K562 (cell line): ENCODE results near the gene FZD4. TPM values are rescaled to one million over a fixed set of nuclear protein-coding genes. Genes with fewer than 3 reads are reported as not detected.
A peak's percentile ranks its signal among the peaks of the same experiment; 100 is the strongest.
"Not testable (repeated sequence)": the region's sequence is repeated elsewhere in the genome, so short reads cannot be mapped to it uniquely, and the experiment has no call there.

Experiments used
- ATF1 ChIP-seq, 2 experiments: fragments of 450-650 bp in 1 of 2; IDR thresholded peaks; 2 replicates each; pipeline ENCODE4 v1.6.1; 2016; ENCODE audit warnings: missing compliant biosample characterization in 1 of 2, missing genetic modification characterization in 1 of 2
- ELF2 ChIP-seq: fragments of 250-450 bp; sonication (Bioruptor Pico); IDR thresholded peaks from 2 replicates; pipeline ENCODE4 v1.5.0; 2021; ENCODE audit warnings: mild to moderate bottlenecking
- PTRF ChIP-seq: fragments of 450-650 bp; IDR thresholded peaks from 2 replicates; pipeline ENCODE4 v1.6.1; 2016; ENCODE audit warnings: mild to moderate bottlenecking, missing genetic modification characterization, missing compliant biosample characterization
- ZBTB12 ChIP-seq: fragments of 250-450 bp; sonication (Bioruptor Pico); IDR thresholded peaks from 2 replicates; pipeline ENCODE4 v1.4.0; 2020
- ZNF253 ChIP-seq: fragments of 250-450 bp; sonication (Bioruptor Pico); conservative IDR thresholded peaks from 2 replicates; pipeline ENCODE4 v1.6.1; 2021; ENCODE audit warnings: mild to moderate bottlenecking
- ZNF583 ChIP-seq: fragments of 250-450 bp; sonication (Bioruptor Pico); IDR thresholded peaks from 2 replicates; pipeline ENCODE4 v1.4.0; 2020
- ZSCAN32 ChIP-seq: fragments of 450-650 bp; formaldehyde crosslinking; IDR thresholded peaks from 2 replicates; pipeline ENCODE4 v1.4.0; 2020; ENCODE audit warnings: mild to moderate bottlenecking, moderate library complexity
- polyA plus RNA-seq, 8 experiments: library from polyadenylated mRNA; depleted of rRNA in 4 of 8; stranded (reverse) in 5 of 8; unstranded in 3 of 8; fragments of >200 nt; fragmentation: Nextera tagmentation in 2 of 8; fragmentation: Illumina TruSeq in 1 of 8; extraction: Ambion mirVana in 2 of 8; extraction: Trizol in 1 of 8; gene quantifications; 2 replicates each; pipeline versions ENCODE4 v1.2.1 to v1.2.3, GENCODE V29; 2011 to 2014; ENCODE audit warnings: inconsistent platforms in 1 of 8, missing spikeins in 1 of 8
- total RNA-seq, 7 experiments: library from RNA; depleted of rRNA in 6 of 7; stranded (reverse); fragments of >200 nt in 6 of 7; fragmentation: Illumina TruSeq in 2 of 7; extraction: Trizol in 2 of 7; gene quantifications; 2 replicates each; pipeline versions ENCODE4 v1.2.1 to v1.2.3, GENCODE V29; 2011 to 2021; ENCODE audit warnings: low replicate concordance in 1 of 7
- TF ChIP-seq, protein P1 (sequence below): fragments of 450-650 bp; formaldehyde crosslinking; IDR thresholded peaks from 2 replicates; pipeline ENCODE4 v1.4.0; 2022; ENCODE audit warnings: missing genetic modification characterization

The FZD4 gene
- total and polyA plus RNA-seq, 9 of the 15 experiments (the other 6 are each of a cell fraction or from before 2014, with no cell fraction given) = 1.2 to 7.9 (median 5.8) TPM

- TF ChIP-seq ATF1 (CRISPR knock-in tag; IDR thresholded peaks at IDR 0.05) = not testable (repeated sequence)
- TF ChIP-seq ATF1 (tag; IDR thresholded peaks at IDR 0.05) (peak; percentile 79), ZNF583 (peak; percentile 99), ELF2 (peak; percentile 94), PTRF (tag) (peak; percentile 99), ZSCAN32 (CRISPR knock-in tag) (peak; percentile 91), ZNF253 (CRISPR knock-in tag) (0 out of 2 replicates have a peak, but pooled peaks have one; percentile 66), ZBTB12 (CRISPR knock-in tag) (peak; percentile 93)
- TF ChIP-seq, protein P1, sequence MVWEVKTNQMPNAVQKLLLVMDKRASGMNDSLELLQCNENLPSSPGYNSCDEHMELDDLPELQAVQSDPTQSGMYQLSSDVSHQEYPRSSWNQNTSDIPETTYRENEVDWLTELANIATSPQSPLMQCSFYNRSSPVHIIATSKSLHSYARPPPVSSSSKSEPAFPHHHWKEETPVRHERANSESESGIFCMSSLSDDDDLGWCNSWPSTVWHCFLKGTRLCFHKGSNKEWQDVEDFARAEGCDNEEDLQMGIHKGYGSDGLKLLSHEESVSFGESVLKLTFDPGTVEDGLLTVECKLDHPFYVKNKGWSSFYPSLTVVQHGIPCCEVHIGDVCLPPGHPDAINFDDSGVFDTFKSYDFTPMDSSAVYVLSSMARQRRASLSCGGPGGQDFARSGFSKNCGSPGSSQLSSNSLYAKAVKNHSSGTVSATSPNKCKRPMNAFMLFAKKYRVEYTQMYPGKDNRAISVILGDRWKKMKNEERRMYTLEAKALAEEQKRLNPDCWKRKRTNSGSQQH (CRISPR knock-in tag) = peak; percentile 98
- TF ChIP-seq, all 486 proteins: peak for 174; not testable (repeated sequence) for 312
These were observed 17.9 kb downstream of the FZD4 start (continued) for GRCh38 chr11:86937193-86937806.
